Heart left ventricle (tissue), 16 donors: ENCODE measurements around the gene GRIK1. TPM values are rescaled to one million over a fixed set of nuclear protein-coding genes. Genes with fewer than 3 reads are reported as not detected.

Experiments used
- ATAC-seq, 4 donors: fragments of 200-7000 bp; cut with Tn5 transposase; one replicate each; pipeline ENCODE4 v1.9.1; 2020 to 2022; ENCODE audit warnings: moderate library complexity in 4 of 4, mild to moderate bottlenecking in 3 of 4, moderate number of reproducible peaks in 1 of 4
- DNase-seq, 5 donors: peaks; one replicate each; pipeline ENCODE4 v3.0.0-alpha.2; 2020
- H3K27ac ChIP-seq, 12 donors: fragments of 200-600 bp; sonication (generic) in 4 of 12; one replicate each; pipeline versions ENCODE4 v1.5.0 to v1.8.0; 2016 to 2022; ENCODE audit warnings: mild to moderate bottlenecking in 2 of 12
- H3K27me3 ChIP-seq, 9 donors: fragments of 200-600 bp; sonication (generic) in 2 of 9; one replicate each; pipeline versions ENCODE4 v1.5.1 to v1.8.0; 2016 to 2022; ENCODE audit warnings: mild to moderate bottlenecking in 3 of 9
- H3K36me3 ChIP-seq, 9 donors: fragments of 200-600 bp; sonication (generic) in 2 of 9; one replicate each; pipeline versions ENCODE4 v1.5.0 to v1.8.0; 2018 to 2022; ENCODE audit warnings: mild to moderate bottlenecking in 2 of 9
- H3K4me1 ChIP-seq, 12 donors: fragments of 200-600 bp; sonication (generic) in 4 of 12; one replicate each; pipeline versions ENCODE4 v1.5.0 to v1.8.0; 2016 to 2022; ENCODE audit warnings: mild to moderate bottlenecking in 3 of 12
- H3K4me3 ChIP-seq, 12 donors: fragments of 200-600 bp; sonication (generic) in 4 of 12; one replicate each; pipeline versions ENCODE4 v1.5.0 to v1.8.0; 2017 to 2022; ENCODE audit warnings: mild to moderate bottlenecking in 9 of 12, moderate library complexity in 4 of 12
- H3K9me3 ChIP-seq, 12 donors: fragments of 200-600 bp; sonication (generic) in 4 of 12; one replicate each; pipeline versions ENCODE4 v1.5.0 to v1.8.0; 2016 to 2022; ENCODE audit warnings: mild to moderate bottlenecking in 1 of 12
- POLR2A ChIP-seq, 2 donors: fragments of 450-650 bp; IDR thresholded peaks; one replicate each; pipeline ENCODE4 v1.6.1; 2017; ENCODE audit warnings: antibody characterized with exemption in 2 of 2, mild to moderate bottlenecking in 2 of 2, moderate library complexity in 2 of 2
- WGBS, 4 donors: extraction: QIAGEN DNeasy Blood & Tissue Kit in 2 of 4; methylation state at CpG; one replicate each; pipeline versions ENCODE4 v1.1.5 to v1.1.7; 2013 to 2018; 5-methylcytosine and 5-hydroxymethylcytosine counted together
- intact Hi-C, 10 donors: fragments of 100-400 bp; cut with DNase I; formaldehyde crosslinking; loops; one replicate each; pipeline versions ENCODE4 v1.11.1 to v1.14.2; 2022
- long read RNA-seq, 3 donors: library from polyadenylated mRNA; unstranded; transcript quantifications; one replicate each; pipeline ENCODE4 v2.0.0, GENCODE V29; 2020 to 2021
- polyA plus RNA-seq, 2 donors: library from polyadenylated mRNA; stranded (reverse); fragments of 200-250 nt; gene quantifications; one replicate each; pipeline ENCODE4 v1.2.3, GENCODE V29; 2013
- total RNA-seq, 9 donors: library from RNA; depleted of rRNA in 2 of 9; stranded (reverse); fragments of >200 nt in 2 of 9; fragmentation: NEBNext Ultra II Directional in 3 of 9; extraction: Animal tissue kit (Norgen Biotek cat#: 25700) in 3 of 9; gene quantifications; one replicate each; pipeline versions ENCODE4 v1.1.0 to v1.2.4, GENCODE V29; 2016 to 2023
- TF ChIP-seq, protein P1 (sequence below), 12 donors: fragments of 200-600 bp; sonication (generic) in 4 of 12; IDR thresholded peaks; one replicate each; pipeline versions ENCODE4 v1.5.0 to v1.8.0; 2018 to 2022; ENCODE audit warnings: antibody characterized with exemption in 12 of 12, mild to moderate bottlenecking in 5 of 12
- donor health status: ischemic (EF 13 %, LVEDD 7.1; RV severe dilation, severe dysfunction).
- donor health status: healthy with polysubstance abuse.
- donor health status: DM: no; HTN: yes; CAD: no.
- donor health status: DM: no; HTN: no; CAD: no.
- donor health status: ischemic (EF 25% LVEDD 6.9; RV normal size, moderate dysfunction).
- donor health status: ischemic (EF 25% LVEDD 5.7; RV mildly dilated, moderate dysfunction).
- donor health status: healthy.
- donor health status: DM: yes; HTN: yes; CAD: no.
- donor health status: ischemic (EF 35%, LVEDD 5.7; RV mildly dilated, moderate dysfunction).
- donor health status: nonischemic (EF 11% LVEDD 7.7; RV severe dilation, severe dysfunction).
- donor health status: DM: yes; HTN: yes; CAD: no.
- donor health status: PGD.
- donor health status: ischemic (EF 29% LVEDD 5.4; RV normal size, mild dysfunction).
- donor health status: nonischemic (EF 23%, LVEDD 6.1; RV moderate dilation, normal function).

The GRIK1 gene
- total RNA-seq (under 1 TPM in 1 of 9 donors, not detected in 8; 0.12 TPM), polyA plus RNA-seq (not detected)
- long read RNA-seq, donor 1: 0 reads
- long read RNA-seq, donor 2: 0 reads
- long read RNA-seq, donor 3: 0 reads

DNA sequence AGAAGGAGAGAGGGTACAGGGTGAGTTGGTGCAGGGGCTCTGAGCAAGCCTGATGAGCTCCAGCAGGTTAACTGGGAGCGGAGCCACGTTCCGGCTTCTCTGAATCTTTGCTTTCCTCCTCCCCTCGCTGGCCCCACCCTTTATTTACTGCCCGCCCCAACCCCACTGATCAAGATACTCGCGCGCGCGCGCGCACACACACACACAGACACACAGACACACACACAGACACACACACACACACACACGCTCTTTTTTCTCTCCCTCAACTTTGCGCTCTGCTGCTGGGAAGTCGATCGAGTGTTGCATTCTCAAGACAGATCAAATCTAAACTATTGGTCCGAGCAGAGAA lies at the start of gene GRIK1:
TSS of gene GRIK1 (minus strand) at position 73 of the 352 bp plus-strand sequence.
- H3K4me3 ChIP-seq: peak within 1 kb of the TSS in 10 of 12 donors; percentile 5 to 45 (median 33)
- intact Hi-C loops: loop anchor here in 1 of 10 donors (5.0 kb wide), 1 partner anchor 257 kb away; no protein-coding TSS in a partner anchor
- H3K27me3 ChIP-seq: peaks cover 0 to 69% (median 40%) of the 10 kb centered on the region in 9 donors
- no peak within 1 kb of the TSS for H3K27ac ChIP-seq
- H3K9me3 ChIP-seq: no peaks in the 10 kb centered on the region
- ATAC-seq (no peak), DNase-seq (no peak)
- TF ChIP-seq, protein P1, sequence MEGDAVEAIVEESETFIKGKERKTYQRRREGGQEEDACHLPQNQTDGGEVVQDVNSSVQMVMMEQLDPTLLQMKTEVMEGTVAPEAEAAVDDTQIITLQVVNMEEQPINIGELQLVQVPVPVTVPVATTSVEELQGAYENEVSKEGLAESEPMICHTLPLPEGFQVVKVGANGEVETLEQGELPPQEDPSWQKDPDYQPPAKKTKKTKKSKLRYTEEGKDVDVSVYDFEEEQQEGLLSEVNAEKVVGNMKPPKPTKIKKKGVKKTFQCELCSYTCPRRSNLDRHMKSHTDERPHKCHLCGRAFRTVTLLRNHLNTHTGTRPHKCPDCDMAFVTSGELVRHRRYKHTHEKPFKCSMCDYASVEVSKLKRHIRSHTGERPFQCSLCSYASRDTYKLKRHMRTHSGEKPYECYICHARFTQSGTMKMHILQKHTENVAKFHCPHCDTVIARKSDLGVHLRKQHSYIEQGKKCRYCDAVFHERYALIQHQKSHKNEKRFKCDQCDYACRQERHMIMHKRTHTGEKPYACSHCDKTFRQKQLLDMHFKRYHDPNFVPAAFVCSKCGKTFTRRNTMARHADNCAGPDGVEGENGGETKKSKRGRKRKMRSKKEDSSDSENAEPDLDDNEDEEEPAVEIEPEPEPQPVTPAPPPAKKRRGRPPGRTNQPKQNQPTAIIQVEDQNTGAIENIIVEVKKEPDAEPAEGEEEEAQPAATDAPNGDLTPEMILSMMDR (IDR thresholded peaks at IDR 0.05): no peak
- TF ChIP-seq POLR2A (IDR thresholded peaks at IDR 0.05): no peak
- 0 to 1% (median 1%) methylated on average over 17 of the region's 17 CpGs for WGBS, 4 donors
- no peaks in the 10 kb centered on the region for H3K36me3 ChIP-seq
- peaks cover 0 to 12% (median 1%) of the 10 kb centered on the region in 12 donors for H3K4me1 ChIP-seq

DNA sequence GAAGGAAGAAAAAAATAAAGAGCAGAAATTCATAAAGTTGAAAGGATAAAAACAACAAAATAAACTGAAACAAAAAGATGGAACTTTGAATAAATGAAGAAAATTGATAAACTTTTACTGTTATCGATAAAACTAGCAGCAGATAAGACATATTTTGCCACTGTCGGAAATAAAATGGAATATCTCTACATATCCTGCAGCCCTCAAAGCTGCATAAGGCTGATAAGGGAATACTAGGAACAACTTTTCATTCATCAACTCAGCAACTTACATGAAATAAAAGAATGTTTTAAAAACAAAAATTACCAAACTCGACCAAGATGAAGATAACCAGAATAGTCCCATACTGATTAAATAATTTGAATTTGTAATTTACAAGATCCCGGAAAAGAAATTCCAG lies 48.0 kb upstream of the GRIK1 start:
- TF ChIP-seq, protein P1 (IDR thresholded peaks at IDR 0.05): no peak
- TF ChIP-seq POLR2A (IDR thresholded peaks at IDR 0.05): no peak
- WGBS, 4 donors: 47 to 65% (median 61%) methylated on average over 4 of the region's 4 CpGs
- DNase-seq: no peak
- Histone ChIP-seq H3K27ac (no peak overlapping the region), H3K27me3 (no peaks in the 10 kb centered on the region), H3K36me3 (no peaks in the 10 kb centered on the region), H3K4me1 (no peaks in the 10 kb centered on the region), H3K4me3 (no peak overlapping the region), H3K9me3 (peaks cover 0 to 19% (median 4%) of the 10 kb centered on the region in 12 donors)
- intact Hi-C loops: no loop called here
- no peak for ATAC-seq

DNA sequence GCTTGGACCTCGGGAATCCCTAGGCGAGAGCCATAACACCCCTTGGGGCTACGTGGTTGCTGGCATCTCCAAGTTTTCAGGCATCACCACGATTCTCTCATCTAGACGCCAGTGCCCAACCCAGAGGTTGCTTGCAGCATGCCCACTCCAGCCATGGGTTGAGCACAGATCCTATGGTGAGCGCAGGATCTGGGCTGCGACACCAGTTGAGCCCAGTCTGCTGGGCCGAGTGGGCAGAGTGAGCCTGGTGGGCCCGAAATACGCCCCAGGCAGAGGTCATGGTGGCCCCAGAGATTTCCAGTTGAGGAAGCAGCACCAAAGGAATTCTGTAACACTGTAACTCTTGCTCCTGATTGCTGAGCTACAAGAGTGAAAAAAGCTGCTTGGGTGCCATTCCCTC lies 46.1 kb upstream of the GRIK1 start:
- Histone ChIP-seq H3K27ac (no peak overlapping the region), H3K4me3 (no peak overlapping the region), H3K36me3 (no peaks in the 10 kb centered on the region), H3K9me3 (peaks cover 0 to 19% (median 4%) of the 10 kb centered on the region in 12 donors), H3K27me3 (no peaks in the 10 kb centered on the region), H3K4me1 (no peaks in the 10 kb centered on the region)
- DNase-seq (no peak), ATAC-seq (no peak)
- 73 to 86% (median 84%) methylated on average over 8 to 10 of the region's 10 CpGs for WGBS, 4 donors
- TF ChIP-seq POLR2A (IDR thresholded peaks at IDR 0.05): no peak
- TF ChIP-seq, protein P1 (IDR thresholded peaks at IDR 0.05): no peak
- intact Hi-C loops: no loop called here

DNA sequence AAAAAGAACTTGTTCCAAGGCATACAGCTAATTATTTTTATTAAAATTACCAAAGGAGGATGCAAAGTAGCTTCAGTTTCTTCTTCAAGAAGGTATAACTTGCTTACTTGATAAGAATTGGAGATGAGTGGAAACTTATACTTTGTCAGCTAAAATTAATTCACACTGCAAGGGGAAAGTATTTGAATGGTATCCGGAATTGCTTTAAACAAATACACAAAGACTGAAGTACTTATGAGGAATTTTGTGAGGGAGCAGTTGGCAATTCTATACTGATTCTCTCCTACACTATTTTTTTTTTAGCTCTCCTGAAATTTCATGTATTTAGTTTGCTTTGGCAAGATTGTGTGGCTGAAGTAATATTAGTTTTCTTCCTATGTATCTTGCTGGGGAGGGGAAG lies 39.2 kb upstream of the GRIK1 start:
- Histone ChIP-seq H3K36me3 (no peaks in the 10 kb centered on the region), H3K4me1 (no peaks in the 10 kb centered on the region), H3K9me3 (peaks cover 0 to 3% (median 0%) of the 10 kb centered on the region in 12 donors), H3K4me3 (no peak overlapping the region), H3K27me3 (no peaks in the 10 kb centered on the region), H3K27ac (no peak overlapping the region)
- TF ChIP-seq POLR2A (IDR thresholded peaks at IDR 0.05): no peak
- TF ChIP-seq, protein P1 (IDR thresholded peaks at IDR 0.05): no peak
- DNase-seq (no peak), ATAC-seq (no peak)
- WGBS, 4 donors: 85 to 97% (median 94%) methylated on average over 1 of the region's 1 CpG
- intact Hi-C loops: no loop called here
